GM21360 (cell line): Measurements from ENCODE around the gene CALU.

Source experiments
- ATAC-seq: cut with Tn5 transposase; IDR thresholded peaks from one replicate; pipeline ENCODE4 v1.9.1; 2021; ENCODE audit warnings: mild to moderate bottlenecking, moderate library complexity; ENCODE audit not compliant: unreplicated experiment

The CALU gene

GRCh38 chr7:128809363-128809762, 70.2 kb downstream of the CALU start:
- no peak for ATAC-seq

- no peak for ATAC-seq
Measured at GRCh38 chr7:128810473-128810872, 71.3 kb downstream of the CALU start.

GRCh38 chr7:128810997-128811396, 71.8 kb downstream of the CALU start:
- ATAC-seq, result no peak

- ATAC-seq, result no peak
Measured at GRCh38 chr7:128811631-128812430, 72.7 kb downstream of the CALU start.

- ATAC-seq, result no peak
Measured at GRCh38 chr7:128812514-128813168, 73.5 kb downstream of the CALU start.

- ATAC-seq, result no peak
Measured at GRCh38 chr7:128814499-128814898, 75.3 kb downstream of the CALU start.

GRCh38 chr7:128815289-128815942, 76.3 kb downstream of the CALU start:
- no peak for ATAC-seq

- no peak for ATAC-seq
Measured at GRCh38 chr7:128818694-128819093, 79.5 kb downstream of the CALU start.
